HCT116 (cell line): ENCODE measurements around the gene TBC1D21.

ENCODE experiments used
- ELF1 ChIP-seq: IDR thresholded peaks from 2 replicates; pipeline ENCODE4 v1.6.1; 2012; ENCODE audit warnings: low read depth, borderline replicate concordance
- EZH2 ChIP-seq: fragments of 200-600 bp; sonication (generic); IDR thresholded peaks from 2 replicates; pipeline ENCODE4 v1.6.1; 2017; ENCODE audit warnings: antibody characterized with exemption, mixed run types
- EZH2phosphoT487 ChIP-seq: fragments of 200-600 bp; IDR thresholded peaks from 2 replicates; pipeline ENCODE4 v1.6.1; 2018; ENCODE audit warnings: antibody characterized with exemption, borderline replicate concordance
- JUND ChIP-seq: IDR thresholded peaks from 2 replicates; pipeline ENCODE4 v1.6.1; 2012
- TCF7L2 ChIP-seq: IDR thresholded peaks from 2 replicates; pipeline ENCODE4 v1.7.0; 2011; ENCODE audit warnings: borderline replicate concordance, inconsistent platforms; ENCODE audit not compliant: insufficient read depth, insufficient read length; ENCODE audit errors: extremely low read depth
- ZBTB33 ChIP-seq: IDR thresholded peaks from 2 replicates; pipeline ENCODE4 v1.6.1; 2011; ENCODE audit warnings: mild to moderate bottlenecking, low read length, moderate library complexity; ENCODE audit not compliant: insufficient replicate concordance; ENCODE audit errors: extremely low read depth
- ZNF274 ChIP-seq: fragments of 200-500 bp; sonication (Bioruptor generic); IDR thresholded peaks from 2 replicates; pipeline ENCODE4 v1.6.1; 2014; ENCODE audit warnings: mild to moderate bottlenecking, low read depth, low read length, inconsistent platforms
- TF ChIP-seq, protein P1 (sequence below), 3 experiments: fragments of 200-600 bp in 1 of 3; sonication (generic) in 1 of 3; IDR thresholded peaks in 2 of 3; conservative IDR thresholded peaks in 1 of 3; 2 replicates each; pipeline ENCODE4 v1.5.1; 2012 to 2017; ENCODE audit warnings: low read depth in 2 of 3, low read length in 2 of 3, antibody characterized with exemption in 1 of 3, borderline replicate concordance in 1 of 3, control low read depth in 1 of 3, mild to moderate bottlenecking in 1 of 3, mixed read lengths in 1 of 3, mixed run types in 1 of 3, moderate library complexity in 1 of 3; ENCODE audit not compliant: insufficient read depth in 1 of 3
- TF ChIP-seq, protein P2 (sequence below): IDR thresholded peaks from 2 replicates; pipeline ENCODE4 v1.6.1; 2012

GRCh38 chr15:73844356-73844755 lies 29.0 kb upstream of the TBC1D21 start:
- TF ChIP-seq EZH2phosphoT487 (no peak), ELF1 (no peak), ZNF274 (no peak), JUND (no peak), ZBTB33 (no peak), TCF7L2 (no peak), EZH2 (no peak)
- TF ChIP-seq, protein P1, sequence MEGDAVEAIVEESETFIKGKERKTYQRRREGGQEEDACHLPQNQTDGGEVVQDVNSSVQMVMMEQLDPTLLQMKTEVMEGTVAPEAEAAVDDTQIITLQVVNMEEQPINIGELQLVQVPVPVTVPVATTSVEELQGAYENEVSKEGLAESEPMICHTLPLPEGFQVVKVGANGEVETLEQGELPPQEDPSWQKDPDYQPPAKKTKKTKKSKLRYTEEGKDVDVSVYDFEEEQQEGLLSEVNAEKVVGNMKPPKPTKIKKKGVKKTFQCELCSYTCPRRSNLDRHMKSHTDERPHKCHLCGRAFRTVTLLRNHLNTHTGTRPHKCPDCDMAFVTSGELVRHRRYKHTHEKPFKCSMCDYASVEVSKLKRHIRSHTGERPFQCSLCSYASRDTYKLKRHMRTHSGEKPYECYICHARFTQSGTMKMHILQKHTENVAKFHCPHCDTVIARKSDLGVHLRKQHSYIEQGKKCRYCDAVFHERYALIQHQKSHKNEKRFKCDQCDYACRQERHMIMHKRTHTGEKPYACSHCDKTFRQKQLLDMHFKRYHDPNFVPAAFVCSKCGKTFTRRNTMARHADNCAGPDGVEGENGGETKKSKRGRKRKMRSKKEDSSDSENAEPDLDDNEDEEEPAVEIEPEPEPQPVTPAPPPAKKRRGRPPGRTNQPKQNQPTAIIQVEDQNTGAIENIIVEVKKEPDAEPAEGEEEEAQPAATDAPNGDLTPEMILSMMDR (IDR thresholded peaks at IDR 0.05 in 2 of 3, conservative IDR thresholded peaks at IDR 0.05 in 1 of 3; ENCODE audit: borderline replicate concordance in 1 of 3, insufficient read depth in 1 of 3, low read depth in 2 of 3, low read length in 2 of 3): no peak
- TF ChIP-seq, protein P2, sequence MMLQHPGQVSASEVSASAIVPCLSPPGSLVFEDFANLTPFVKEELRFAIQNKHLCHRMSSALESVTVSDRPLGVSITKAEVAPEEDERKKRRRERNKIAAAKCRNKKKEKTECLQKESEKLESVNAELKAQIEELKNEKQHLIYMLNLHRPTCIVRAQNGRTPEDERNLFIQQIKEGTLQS: no peak
